GM19035 (cell line): ENCODE data around the gene VTA1.
"Not testable (repeated sequence)": the region's sequence is repeated elsewhere in the genome, so short reads cannot be mapped to it uniquely, and the experiment has no call there.

Experiments
- ATAC-seq: cut with Tn5 transposase; IDR thresholded peaks from one replicate; pipeline ENCODE4 v1.9.1; 2021; ENCODE audit not compliant: unreplicated experiment

Gene VTA1

DNA sequence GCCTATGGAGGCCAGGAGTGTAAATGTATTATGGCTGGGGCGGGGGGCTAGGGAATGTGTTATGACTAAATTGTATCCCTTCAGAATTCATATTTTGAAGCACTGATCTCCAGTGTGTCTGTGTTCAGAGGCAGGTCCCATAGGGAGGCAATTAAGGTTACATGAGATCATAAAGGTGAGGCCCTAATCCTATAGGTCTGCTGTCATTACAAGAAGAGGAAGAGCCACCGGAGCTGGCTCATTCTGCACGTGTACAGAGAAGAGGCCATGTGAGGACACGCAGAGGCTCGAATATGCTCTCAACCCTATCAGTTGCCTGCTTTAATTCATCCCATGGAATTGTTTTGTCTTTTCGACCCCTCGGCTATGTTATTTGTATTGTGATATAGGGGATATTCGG lies 76.9 kb downstream of the VTA1 start:
- ATAC-seq, result no peak

DNA sequence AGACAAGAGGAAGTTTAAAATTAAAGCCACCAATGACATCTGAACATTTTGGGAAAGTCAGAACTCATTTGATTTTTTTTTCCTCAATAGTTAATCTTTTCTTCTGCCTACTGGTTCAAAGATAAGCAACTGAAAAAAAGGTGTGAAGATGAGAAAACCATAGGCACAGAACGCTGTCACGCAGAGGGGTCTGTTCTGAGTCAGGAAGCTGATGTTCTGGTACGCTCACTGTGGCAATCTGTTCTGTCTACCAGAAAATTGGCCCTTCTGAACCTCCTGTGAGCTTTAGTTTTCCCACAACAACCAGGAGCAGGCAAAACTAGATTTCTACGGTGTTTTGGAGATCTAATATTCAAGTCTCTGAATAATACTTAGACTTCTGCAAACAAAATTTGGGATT lies 78.1 kb downstream of the VTA1 start:
- no peak for ATAC-seq

DNA sequence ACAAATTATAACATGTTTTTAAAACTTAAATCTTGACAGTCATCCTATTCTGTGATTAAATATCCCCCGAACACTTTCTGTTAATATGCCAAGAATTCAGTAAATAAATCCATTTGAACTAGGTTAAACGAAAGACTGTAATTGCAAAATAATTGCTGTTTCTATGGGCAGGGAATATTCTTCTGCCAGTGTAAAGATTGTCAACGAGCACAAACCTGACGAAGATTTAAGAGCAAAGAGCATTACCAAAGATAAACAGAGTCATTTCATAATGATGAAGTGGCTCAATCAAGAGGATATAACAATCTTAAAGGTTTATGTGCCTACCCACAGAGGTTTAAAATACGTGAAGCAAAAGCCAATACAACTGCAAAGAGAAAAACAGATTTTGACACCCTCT lies 78.5 kb downstream of the VTA1 start:
- ATAC-seq, result no peak

DNA sequence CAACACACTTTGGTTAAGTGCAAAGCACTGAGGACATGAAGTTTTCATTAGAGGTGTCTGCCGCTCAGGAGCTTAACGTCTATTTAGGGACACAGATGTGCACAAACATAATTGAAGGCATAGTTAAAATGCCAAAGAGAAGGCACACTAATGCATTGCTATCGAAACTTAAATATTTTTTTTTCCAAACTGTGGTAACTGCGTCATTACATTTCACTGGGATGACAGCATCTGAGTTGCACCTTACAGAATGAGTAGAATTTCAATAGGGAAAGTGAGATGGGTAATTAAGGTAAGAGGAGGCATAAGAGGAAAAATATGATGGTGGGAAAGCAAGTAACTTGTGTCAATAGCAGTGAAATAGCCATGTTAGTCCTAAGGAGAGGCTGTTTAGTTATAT lies 79.7 kb downstream of the VTA1 start:
- no peak for ATAC-seq

DNA sequence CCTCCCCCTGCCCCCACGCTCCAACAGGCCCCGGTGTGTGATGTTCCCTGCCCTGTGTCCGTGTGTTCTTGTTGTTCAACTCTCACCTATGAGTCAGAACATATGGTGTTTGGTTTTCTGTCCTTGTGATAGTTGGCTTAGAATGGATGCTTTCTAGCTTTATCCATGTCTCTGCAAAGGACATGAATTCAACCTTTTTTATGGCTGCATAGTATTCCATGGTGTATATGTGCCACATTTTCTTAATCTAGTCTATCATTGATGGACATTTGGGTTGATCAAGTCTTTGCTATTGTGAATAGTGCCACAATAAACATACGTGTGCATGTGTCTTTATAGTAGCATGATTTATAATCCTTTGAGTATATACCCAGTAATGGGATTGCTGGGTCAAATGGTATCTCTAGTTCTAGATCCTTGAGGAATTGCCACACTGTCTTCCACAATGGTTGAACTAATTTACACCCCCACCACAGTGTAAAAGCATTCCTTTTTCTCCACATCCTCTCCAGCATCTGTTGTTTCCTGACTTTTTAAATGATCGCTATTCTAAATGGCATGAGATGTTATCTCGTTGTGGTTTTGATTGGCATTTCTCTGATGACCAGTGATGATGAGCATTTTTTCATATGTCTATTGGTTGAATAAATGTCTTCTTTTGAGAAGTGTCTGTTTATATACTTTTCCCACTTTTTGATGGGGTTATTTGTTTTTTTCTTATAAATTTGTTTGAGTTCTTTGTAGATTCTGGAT lies 82.6 kb downstream of the VTA1 start:
- not testable (repeated sequence) for ATAC-seq

DNA sequence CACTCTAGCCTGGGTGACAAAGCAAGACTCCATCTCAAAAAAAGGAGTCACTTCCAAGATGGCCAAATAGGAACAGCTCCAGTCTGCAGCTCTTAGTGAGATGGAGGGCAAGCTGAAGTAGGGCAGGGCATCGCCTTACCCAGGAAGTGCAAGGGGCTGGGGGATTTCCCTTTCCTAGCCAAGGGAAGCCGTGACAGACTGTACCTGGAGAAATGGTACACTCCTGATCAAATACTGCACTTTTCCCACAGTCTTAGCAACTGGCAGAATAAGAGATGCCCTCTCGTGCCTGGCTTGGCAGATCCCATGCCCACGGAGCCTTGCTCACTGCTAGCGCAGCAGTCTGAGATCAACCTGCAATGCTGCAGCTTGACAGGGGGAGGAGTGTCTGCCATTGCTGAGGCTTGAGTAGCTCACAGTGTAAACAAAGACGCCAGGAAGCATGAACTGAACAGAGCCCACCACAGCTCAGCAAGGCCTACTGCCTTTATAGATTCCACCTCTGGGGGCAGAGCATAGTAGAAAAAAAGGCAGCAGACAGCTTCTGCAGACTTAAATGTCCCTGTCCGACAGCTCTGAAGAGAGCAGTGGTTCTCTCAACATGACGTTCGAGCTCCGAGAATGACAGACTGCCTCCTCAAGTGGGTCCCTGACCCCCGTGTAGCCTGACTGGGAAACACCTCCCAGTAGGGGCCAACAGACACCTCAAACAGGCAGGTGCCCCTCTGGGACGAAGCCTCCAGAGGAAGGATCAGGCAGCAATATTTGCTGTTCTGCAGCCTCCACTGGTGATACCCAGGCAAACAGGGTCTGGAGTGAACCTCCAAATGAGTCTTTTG lies 85.4 kb downstream of the VTA1 start:
- not testable (repeated sequence) for ATAC-seq

DNA sequence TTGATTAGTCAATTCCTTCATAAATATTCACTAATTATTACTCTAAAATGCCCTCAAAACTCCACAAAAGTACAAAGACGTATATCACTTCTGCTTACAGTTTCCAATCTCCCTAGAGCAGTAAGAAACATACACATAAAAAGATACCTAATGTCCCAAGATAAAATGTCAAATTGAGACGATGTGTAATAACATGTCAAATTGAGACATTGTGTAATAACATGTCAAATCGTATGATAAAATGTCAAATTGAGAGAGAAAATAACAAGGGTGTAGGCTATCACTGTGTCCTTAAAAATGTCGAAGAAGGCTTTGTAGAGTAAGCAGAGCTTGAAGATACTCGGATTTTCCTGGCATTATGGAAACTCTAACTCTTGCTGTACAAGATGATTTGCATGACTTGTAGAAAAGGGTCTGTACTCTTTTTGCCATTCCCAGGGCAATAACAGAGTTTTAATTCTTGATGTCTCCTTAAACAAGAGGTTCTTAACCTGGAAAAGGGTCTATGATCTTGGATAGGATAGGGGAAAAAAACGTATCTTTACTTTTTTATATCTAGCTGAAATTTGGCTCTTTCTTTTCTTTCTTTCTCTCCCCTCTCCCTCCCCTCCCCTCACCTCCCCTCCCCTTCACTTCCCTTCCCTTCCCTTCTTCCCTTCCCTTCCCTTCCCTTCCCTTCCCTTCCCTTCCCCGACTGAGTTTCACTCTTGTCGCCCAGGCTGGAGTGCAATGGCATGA lies 87.1 kb downstream of the VTA1 start:
- no peak for ATAC-seq

DNA sequence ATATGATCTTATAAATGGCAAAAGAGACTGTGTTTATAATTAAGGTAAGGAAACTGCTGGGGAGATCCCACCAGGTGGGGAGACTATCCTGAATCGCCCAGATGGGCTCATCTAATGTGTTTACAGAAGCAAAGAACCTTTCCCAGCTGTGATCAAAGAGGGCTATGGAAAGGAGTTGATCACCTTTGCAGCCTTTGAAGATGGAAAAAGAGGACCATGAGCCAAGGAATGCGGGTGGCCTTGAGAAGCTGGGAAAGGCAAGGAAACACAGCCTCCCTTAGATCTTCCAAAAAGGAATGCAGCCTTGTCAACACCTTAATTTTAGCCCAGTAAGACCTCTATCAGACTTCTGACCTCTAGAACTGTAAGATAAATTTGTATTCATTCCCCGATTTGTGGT lies 88.2 kb downstream of the VTA1 start:
- no peak for ATAC-seq

DNA sequence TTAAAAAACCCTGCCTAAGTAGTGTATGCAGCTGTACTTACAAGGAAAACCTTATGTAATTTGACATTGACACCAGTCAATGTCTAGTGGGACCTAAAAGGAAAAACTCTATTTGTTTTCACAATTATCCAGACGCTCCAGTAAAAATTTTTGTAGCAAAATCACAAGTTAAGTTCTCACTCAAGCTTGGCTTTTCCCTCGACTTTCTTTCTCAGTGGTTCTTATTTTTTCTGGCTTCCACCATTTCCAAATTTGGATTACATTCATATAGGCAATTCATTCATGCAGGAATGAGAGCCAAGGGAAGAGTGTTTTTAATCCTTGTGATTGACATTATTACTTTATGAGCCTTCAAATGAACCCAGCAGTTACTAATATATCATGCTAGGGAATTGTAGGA lies 88.7 kb downstream of the VTA1 start:
- no peak for ATAC-seq

DNA sequence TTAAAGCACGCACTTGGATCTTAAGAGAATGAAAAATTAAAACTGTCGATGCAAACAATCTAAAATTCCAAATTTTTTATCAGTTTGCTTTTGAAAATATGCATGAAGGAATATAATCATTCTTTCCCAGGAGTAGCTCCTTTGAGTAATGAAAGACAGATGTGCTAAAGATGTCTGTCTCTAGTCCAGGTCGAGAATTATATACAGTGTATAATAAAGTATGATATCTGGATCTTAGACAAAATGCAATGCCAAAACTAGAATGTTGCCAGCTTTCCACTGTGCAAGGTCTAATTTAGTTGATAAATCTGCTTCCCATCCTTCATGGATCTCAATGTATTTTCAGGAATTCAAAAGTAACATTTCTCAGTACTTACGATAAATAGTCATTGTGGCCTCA lies 89.6 kb downstream of the VTA1 start:
- no peak for ATAC-seq

DNA sequence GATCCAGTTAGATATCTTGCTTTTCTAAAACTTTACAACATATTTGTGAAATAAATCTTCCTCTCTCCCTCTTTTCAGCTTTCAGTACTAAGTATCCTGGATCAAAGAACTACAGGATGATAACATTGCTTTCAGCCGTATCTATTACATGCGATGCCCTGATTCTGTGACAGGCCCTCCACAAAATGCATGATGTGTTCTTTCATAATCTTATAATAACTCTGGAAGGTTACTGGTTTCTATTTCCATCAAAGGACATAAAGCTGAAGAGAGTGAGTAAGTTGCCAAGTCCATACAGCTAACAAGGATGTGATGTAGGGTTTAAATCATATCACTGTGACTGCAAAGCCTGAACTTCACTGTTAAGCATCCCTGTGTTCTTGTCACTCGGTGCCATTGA lies 91.8 kb downstream of the VTA1 start:
- no peak for ATAC-seq

DNA sequence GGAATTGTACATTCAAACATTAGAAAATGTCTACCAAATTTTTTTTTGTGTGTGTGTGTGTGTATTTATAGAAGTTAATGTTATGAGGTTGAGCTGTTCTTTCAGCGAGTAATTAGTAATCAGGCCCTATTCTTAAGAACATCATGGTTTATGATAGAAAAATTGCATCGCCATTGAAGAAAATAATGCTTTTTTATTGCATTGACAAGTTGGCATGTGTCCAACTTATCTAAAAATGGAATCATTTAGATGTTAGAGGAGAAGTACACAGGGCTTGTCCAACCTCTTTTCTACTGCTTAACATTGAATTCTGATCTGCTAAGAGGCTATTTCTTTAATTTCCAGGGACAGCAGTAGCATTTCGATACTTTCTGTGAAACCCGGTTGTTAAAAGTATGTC lies 93.1 kb downstream of the VTA1 start:
- no peak for ATAC-seq

DNA sequence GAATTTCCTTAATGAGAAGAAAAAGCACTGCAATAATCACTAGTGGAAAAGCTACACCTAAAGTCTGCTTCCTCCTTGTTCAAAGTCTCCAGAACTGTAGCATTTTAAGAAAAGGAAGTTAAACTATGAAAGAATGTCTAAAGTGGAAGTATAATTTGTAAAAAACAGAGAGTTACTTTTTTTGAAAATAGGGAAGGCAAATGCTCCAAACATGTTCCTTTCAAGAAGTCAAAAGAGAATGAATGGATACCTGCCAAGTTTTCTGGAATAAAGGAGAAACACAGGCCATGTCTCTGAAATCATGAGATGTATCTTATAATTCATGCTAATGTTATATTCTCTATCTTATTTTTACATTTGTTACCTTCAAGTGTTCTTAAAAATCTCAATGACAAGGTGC lies 94.0 kb downstream of the VTA1 start:
- ATAC-seq, result no peak

DNA sequence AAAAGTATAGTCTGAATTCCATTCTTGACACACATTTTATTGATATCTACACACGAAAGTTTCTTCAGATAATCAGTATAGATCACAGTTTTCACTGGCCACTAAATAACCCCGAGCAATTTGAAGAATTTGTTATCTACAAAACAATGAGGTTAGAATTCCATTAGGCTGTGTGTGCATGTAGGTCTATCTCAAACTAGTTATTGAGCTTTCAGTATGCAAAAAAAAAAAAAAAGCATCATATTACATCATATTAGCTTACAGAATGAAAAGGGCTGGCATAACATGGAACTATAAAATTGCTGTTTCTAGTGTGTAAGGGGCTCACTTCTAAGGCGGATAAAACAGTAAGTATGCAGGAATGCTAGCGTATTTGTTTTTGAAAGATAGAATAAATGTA lies 95.2 kb downstream of the VTA1 start:
- no peak for ATAC-seq

DNA sequence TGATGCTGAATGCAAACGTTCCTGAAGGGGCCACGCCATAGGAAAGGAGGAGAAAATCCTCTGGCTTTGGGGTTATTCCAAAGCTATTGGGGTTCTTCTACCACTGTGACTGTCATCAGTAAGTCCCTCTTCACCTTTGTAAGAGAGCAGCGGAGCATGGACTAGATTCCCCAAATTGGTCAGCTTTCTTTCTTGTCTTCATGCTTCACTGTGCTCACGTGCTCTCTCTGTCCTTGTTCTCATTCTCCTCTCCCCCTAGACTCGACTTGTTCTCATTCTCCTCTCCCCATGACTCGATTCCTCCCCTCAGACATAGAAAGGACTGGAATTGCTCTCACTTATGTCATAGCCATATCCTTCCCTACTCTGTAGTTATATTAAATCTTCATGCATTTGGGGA lies 99.9 kb downstream of the VTA1 start:
- peak; percentile 55 for ATAC-seq

DNA sequence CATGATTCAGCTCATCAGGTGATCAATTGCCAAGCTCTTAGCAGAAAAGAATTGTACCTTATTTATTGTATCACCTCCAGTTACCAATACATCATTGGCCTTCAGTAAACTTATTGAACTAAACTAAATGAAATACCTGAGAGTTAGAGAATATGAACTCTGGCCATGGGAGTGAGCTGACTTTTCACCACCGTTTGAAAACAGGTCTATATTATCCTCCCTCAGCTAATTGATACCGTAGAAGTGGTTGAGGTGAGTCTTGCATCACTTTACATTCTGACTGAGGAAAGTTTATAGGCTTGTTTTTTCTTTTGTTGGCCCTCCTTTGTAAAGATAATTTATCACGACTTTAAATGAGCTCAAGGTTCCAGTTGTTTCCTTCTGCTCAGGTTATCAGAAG lies 102.2 kb downstream of the VTA1 start:
- ATAC-seq, result no peak

DNA sequence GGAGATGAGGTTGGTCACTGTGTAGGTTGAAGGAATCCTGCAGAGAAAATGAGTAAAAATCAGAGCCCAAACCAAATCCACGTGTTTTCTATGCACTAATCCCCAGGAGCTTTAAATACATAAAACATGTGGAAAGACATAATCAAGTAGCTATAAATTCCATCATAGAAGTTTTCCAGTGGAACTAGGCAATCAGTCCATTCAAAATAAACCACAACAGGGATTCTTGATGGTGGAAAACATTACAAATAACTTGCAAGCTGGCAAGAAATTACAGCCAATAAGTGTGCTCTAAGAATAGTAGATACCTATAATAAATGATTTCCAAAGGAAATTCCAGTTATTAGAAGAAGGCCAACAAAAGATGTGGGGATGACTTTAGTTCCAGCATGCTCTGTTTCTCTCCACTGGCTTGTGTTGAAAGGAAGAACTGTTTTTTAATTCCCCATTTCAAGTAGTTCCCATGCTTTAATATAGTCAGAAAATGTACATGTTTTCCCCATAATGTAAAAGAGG lies 104.9 kb downstream of the VTA1 start:
- no peak for ATAC-seq

DNA sequence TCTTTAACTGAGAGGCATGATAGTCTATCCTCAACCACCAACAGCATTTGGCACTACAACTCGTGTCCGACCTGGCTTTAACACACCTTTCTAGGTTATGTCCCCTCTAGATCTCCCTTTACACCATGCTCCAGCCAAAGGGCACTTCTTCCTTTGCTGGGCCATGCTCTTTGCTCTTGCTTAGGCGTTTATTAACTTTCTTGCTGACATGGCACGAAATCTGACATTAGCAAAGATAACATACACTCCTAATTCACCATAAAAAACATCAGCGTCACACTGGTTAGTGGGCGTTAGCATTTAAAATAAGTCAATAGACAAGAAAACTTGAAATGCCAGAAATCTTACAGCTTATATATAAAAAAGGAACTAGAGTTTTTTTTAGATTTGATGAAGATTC lies 107.5 kb downstream of the VTA1 start:
- no peak for ATAC-seq

DNA sequence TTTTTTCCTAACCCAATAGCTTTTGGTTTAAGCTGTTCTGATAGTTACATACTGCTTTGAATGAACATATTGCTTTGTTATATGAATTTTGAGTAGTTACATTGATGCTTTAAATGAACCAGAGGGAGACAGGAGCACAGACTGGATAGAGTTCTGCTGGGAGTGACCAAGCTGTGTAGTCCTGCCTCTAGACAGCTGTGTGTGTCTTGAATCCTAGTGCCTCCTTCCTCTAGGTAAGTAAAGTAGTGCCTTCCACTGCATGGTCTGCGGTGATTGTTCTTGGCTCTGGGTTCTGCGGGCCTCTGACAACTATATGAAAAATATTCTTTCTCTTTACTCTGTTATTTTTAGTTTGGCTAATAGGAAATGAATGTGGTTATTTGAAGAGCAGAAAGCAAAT lies 108.7 kb downstream of the VTA1 start:
- ATAC-seq, result no peak

DNA sequence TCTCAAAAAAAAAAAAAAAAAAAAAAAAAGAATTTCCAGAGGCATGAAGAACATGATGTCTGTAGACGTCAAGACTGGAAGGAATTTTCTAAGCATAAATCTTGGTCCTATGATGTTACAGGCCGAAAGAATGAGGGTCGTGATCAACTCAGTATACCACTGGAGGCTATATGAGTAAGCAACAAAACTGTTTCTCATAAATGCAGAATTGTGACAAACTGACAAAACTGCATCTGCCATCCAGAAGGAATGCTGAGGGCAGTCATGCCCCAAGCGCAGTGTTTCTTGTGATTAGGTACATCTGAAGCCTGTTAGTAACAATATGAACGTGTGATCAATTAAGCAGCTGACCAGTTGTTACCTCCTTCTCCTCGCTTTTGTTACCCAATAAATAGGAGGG lies 111.2 kb downstream of the VTA1 start:
- ATAC-seq, result no peak

DNA sequence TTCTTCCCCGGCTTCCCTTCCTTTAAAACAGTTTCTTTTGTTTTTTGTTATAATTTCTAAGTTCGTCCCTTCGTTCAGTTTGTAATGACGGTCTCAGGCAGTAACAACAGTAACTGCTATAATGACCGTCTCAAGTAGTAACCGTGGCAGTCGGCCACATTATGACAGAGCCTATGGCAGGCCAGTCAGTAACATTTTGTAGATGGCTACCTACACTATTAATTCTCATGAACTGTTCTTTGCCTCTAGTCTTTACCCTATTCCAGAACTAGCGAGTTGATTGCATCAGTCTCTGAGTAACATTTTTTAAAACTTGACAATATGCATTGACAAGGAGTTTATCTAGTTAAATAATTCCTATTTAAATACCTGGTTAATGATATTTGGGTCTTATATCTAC lies 111.7 kb downstream of the VTA1 start:
- ATAC-seq, result no peak

DNA sequence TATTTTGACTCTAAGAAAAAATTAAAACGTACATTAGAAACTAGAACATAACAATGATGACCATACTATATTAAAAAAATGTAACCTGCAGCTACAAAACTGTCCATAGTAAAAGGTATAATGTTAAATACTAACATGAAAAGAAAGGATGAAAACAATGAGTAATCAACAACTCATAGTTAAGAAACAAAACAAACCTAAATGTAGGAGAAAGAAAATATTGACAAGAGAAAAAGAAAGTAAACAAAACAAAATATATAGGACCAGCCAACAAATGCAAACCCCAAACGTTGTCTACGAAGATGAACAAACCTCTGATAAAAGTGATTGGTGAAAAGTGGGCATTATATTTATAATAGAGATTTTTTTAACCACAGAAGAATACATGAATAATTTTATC lies 113.7 kb downstream of the VTA1 start:
- ATAC-seq, result no peak
